ENCODE measurements around the gene FRMD4A. TPM values are rescaled to one million over a fixed set of nuclear protein-coding genes. Genes with fewer than 3 reads are reported as not detected.

FRMD4A gene
- polyA plus RNA-seq, 1 donor (not counting 4 experiments of a cell fraction or from before 2014, with no cell fraction given), result 12.9 TPM

DNA sequence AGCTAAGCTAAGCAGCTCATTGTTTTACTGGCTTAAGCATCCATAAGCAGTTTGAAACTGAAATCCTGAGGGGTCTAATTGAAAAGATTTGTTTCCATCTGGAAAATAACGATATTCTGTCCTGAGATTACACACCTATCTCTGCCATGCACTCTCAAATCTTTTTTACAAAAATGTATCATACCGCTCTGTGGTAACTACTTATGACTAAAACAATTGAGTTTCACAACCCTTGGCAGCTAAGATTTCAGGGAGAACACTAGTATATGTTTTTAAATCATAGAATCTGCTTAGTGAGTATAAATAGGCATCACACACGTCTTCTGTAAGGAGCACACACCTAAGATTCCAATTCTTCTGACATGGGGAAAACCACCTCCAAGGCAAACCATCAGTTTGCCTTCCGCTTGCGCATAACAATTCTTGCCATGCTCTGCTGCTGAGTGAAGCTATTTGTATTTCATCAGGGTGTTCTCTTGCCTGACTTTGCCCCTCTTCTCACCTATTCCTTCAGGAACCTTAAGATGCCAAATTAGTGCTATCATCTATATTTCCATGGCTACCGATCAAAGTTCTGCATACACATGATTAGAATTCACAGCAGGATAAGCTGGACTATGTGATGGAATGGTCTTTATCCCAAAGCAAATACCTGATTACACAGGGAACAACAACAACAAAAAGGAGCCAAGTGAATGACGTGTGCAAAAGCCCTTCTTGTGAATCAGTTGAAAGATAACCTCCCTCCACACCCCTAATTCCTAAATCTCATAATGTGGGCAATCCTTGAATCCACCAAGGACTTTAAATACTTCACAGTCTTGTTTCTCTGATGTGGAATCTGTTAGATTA lies 703.0 kb downstream of the FRMD4A start:
- dilution Hi-C loops (cut with MboI; ENCODE audit: extremely low pct_ligation_motif_present, low sequenced_read_pairs), result no loop called here
- Histone ChIP-seq H3K4me2 (ENCODE audit: control insufficient read depth, extremely low read depth, insufficient read depth, low read depth, low read length) (no peak overlapping the region), H3K4me3 (ENCODE audit: control insufficient read depth in 2 of 3, extremely low read depth in 1 of 3, insufficient read depth in 2 of 3, low read depth in 1 of 3, low read length in 3 of 3) (no peak overlapping the region), H3K27ac (ENCODE audit: control insufficient read depth, insufficient read depth, low read length) (no peak overlapping the region), H3K79me2 (ENCODE audit: control insufficient read depth, insufficient read depth, low read length) (no peaks in the 10 kb centered on the region), H3K4me1 (ENCODE audit: control insufficient read depth, extremely low read depth, insufficient read depth, low read length) (no peaks in the 10 kb centered on the region), H3K9me1 (ENCODE audit: control insufficient read depth, extremely low read depth, insufficient read depth, low read length) (no peaks in the 10 kb centered on the region), H3K9ac (ENCODE audit: control insufficient read depth, extremely low read depth, insufficient read depth, low read length) (no peak overlapping the region), H4K20me1 (ENCODE audit: control insufficient read depth, extremely low read depth, insufficient read depth, low read length) (no peaks in the 10 kb centered on the region), H2AFZ (ENCODE audit: control insufficient read depth, low read length) (no peak overlapping the region), H3K36me3 (ENCODE audit: control insufficient read depth in 2 of 2, extremely low read depth in 1 of 2, insufficient read depth in 2 of 2, low read length in 2 of 2) (peaks cover 4 to 11% of the 10 kb centered on the region in 2 experiments), H3K27me3 (ENCODE audit: control insufficient read depth, extremely low read depth, insufficient read depth, low read length) (no peaks in the 10 kb centered on the region), H3K9me3 (ENCODE audit: control insufficient read depth, low read depth, low read length) (no peaks in the 10 kb centered on the region)
- FAIRE-seq (no peak), DNase-seq (ENCODE audit: low read depth, low spot score) (no peak)
- TF ChIP-seq, protein P1, sequence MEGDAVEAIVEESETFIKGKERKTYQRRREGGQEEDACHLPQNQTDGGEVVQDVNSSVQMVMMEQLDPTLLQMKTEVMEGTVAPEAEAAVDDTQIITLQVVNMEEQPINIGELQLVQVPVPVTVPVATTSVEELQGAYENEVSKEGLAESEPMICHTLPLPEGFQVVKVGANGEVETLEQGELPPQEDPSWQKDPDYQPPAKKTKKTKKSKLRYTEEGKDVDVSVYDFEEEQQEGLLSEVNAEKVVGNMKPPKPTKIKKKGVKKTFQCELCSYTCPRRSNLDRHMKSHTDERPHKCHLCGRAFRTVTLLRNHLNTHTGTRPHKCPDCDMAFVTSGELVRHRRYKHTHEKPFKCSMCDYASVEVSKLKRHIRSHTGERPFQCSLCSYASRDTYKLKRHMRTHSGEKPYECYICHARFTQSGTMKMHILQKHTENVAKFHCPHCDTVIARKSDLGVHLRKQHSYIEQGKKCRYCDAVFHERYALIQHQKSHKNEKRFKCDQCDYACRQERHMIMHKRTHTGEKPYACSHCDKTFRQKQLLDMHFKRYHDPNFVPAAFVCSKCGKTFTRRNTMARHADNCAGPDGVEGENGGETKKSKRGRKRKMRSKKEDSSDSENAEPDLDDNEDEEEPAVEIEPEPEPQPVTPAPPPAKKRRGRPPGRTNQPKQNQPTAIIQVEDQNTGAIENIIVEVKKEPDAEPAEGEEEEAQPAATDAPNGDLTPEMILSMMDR (optimal IDR thresholded peaks at IDR 0.05 in 1 of 3, IDR thresholded peaks at IDR 0.05 in 1 of 3, conservative IDR thresholded peaks at IDR 0.05 in 1 of 3; ENCODE audit: extremely low read depth in 1 of 3, insufficient read depth in 2 of 3, low read length in 3 of 3), result no peak
- TF ChIP-seq EZH2 (IDR thresholded peaks at IDR 0.05; ENCODE audit: low read length), result no peak

DNA sequence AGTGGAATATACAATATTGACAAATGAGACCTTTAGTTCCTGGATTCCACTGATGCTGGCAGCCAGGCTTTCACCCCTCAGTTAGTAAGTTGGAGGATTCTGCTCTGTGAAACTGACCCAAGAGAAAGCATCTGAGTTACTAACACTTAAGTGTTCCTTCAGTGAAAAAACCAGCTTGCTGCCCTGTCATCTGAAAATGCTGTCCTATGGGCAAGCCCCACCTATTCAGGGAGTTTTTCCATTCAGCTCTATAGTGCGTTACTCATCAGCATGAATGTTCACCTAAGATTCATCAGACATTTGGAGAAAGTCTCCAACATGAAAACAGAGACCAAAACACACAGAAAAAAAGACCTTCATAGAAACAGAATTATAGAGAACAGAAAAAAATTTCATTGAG lies 706.1 kb downstream of the FRMD4A start:
- Histone ChIP-seq H3K9ac (ENCODE audit: control insufficient read depth, extremely low read depth, insufficient read depth, low read length) (no peak overlapping the region), H3K36me3 (ENCODE audit: control insufficient read depth in 2 of 2, extremely low read depth in 1 of 2, insufficient read depth in 2 of 2, low read length in 2 of 2) (peaks cover 0 to 5% of the 10 kb centered on the region in 2 experiments), H3K9me3 (ENCODE audit: control insufficient read depth, low read depth, low read length) (no peaks in the 10 kb centered on the region), H3K4me1 (ENCODE audit: control insufficient read depth, extremely low read depth, insufficient read depth, low read length) (no peaks in the 10 kb centered on the region), H3K79me2 (ENCODE audit: control insufficient read depth, insufficient read depth, low read length) (no peaks in the 10 kb centered on the region), H3K4me3 (ENCODE audit: control insufficient read depth in 2 of 3, extremely low read depth in 1 of 3, insufficient read depth in 2 of 3, low read depth in 1 of 3, low read length in 3 of 3) (no peak overlapping the region), H3K27me3 (ENCODE audit: control insufficient read depth, extremely low read depth, insufficient read depth, low read length) (no peaks in the 10 kb centered on the region), H3K9me1 (ENCODE audit: control insufficient read depth, extremely low read depth, insufficient read depth, low read length) (no peaks in the 10 kb centered on the region), H3K4me2 (ENCODE audit: control insufficient read depth, extremely low read depth, insufficient read depth, low read depth, low read length) (no peak overlapping the region), H3K27ac (ENCODE audit: control insufficient read depth, insufficient read depth, low read length) (no peak overlapping the region), H2AFZ (ENCODE audit: control insufficient read depth, low read length) (no peak overlapping the region), H4K20me1 (ENCODE audit: control insufficient read depth, extremely low read depth, insufficient read depth, low read length) (no peaks in the 10 kb centered on the region)
- no peak for TF ChIP-seq EZH2 (IDR thresholded peaks at IDR 0.05; ENCODE audit: low read length)
- TF ChIP-seq, protein P1 (optimal IDR thresholded peaks at IDR 0.05 in 1 of 3, IDR thresholded peaks at IDR 0.05 in 1 of 3, conservative IDR thresholded peaks at IDR 0.05 in 1 of 3; ENCODE audit: extremely low read depth in 1 of 3, insufficient read depth in 2 of 3, low read length in 3 of 3), result no peak
- no peak for FAIRE-seq
- DNase-seq (ENCODE audit: low read depth, low spot score), result no peak
- dilution Hi-C loops (cut with MboI; ENCODE audit: extremely low pct_ligation_motif_present, low sequenced_read_pairs), result no loop called here
